ENCODE results near the gene INHBE. TPM values are rescaled to one million over a fixed set of nuclear protein-coding genes. Genes with fewer than 3 reads are reported as not detected.

Gene INHBE
- polyA plus RNA-seq, 3 donors = not detected

DNA sequence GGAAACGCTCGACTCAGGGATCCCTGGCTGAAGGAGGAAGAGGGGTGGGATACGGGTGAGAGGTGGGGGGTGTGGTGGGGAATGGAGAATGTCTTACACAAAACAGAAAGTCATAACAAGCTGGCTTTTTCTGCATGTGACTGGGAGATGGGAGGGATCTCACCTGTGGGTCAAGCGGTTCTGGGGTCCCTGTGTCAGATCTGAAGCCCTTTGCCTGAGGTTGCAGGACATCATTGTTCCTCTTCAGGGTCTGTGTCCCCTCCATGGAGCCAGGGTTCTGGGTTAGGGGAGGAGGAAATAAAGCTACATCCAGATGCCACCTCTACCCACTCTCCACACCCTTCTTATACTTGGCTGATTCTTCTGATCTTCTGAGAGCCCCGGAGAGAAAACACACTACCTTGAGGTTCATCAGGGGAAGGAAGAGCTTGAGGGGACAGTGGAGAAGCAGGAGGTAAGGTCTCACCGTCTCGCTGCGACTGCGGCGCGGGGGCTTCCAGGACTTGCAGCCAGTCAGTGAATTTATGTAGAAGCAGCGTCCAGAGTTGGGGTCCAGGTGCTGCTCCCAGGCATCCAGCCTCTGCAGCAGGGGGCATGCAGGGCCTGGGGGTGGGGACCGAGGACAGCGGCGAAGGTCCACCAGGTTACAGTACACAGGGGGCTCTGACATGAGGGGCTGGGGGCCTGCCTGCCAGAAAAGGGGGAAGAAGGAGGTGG is 22.0 kb downstream of the INHBE start:
- H2AFZ ChIP-seq (ENCODE audit: insufficient read depth, low read depth, low read length, poor library complexity, severe bottlenecking) = peak overlapping the region; percentile 72
- H3K79me2 ChIP-seq (ENCODE audit: insufficient read depth, low read length) = peaks cover 80% of the 10 kb centered on the region
- 4% methylated on average over 11 of the region's 15 CpGs for WGBS (ENCODE audit: insufficient coverage)
- peaks cover 44% of the 10 kb centered on the region for H4K20me1 ChIP-seq (ENCODE audit: insufficient read depth, low read length)
- intact Hi-C loops (cut with micrococcal nuclease) = loop anchor here (5.0 to 10.0 kb wide), 4 partner anchors 45 to 148 kb away; partner anchors contain the start of genes DCTN2 (in 2 of the 2), DDIT3 (in 1 of the 2) and MBD6 (in 1 of the 2)
- H3K4me3 Mint-ChIP-seq = peak overlapping the region; percentile 97 to 99
- H3K4me1 Mint-ChIP-seq = peaks cover 71% of the 10 kb centered on the region
- H3K27ac Mint-ChIP-seq = peak overlapping the region; percentile 86 to 97 (median 96)
- H3K27me3 Mint-ChIP-seq (ENCODE audit: low read depth in 3 of 3) = peaks cover 0 to 2% (median 0%) of the 10 kb centered on the region in 3 donors
- peak overlapping the region; percentile 89 for H3K4me2 ChIP-seq (replicated peaks; ENCODE audit: extremely low read depth, low read length, poor library complexity, severe bottlenecking)
- TF ChIP-seq, protein P1, sequence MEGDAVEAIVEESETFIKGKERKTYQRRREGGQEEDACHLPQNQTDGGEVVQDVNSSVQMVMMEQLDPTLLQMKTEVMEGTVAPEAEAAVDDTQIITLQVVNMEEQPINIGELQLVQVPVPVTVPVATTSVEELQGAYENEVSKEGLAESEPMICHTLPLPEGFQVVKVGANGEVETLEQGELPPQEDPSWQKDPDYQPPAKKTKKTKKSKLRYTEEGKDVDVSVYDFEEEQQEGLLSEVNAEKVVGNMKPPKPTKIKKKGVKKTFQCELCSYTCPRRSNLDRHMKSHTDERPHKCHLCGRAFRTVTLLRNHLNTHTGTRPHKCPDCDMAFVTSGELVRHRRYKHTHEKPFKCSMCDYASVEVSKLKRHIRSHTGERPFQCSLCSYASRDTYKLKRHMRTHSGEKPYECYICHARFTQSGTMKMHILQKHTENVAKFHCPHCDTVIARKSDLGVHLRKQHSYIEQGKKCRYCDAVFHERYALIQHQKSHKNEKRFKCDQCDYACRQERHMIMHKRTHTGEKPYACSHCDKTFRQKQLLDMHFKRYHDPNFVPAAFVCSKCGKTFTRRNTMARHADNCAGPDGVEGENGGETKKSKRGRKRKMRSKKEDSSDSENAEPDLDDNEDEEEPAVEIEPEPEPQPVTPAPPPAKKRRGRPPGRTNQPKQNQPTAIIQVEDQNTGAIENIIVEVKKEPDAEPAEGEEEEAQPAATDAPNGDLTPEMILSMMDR (IDR thresholded peaks at IDR 0.05) = no peak
- peak overlapping the region; percentile 83 for H3K9ac ChIP-seq (ENCODE audit: insufficient read depth, low read length, poor library complexity, severe bottlenecking)
- DNase-seq = no peak
- peak overlapping the region; percentile 79 to 100 (median 86) for H3K4me3 ChIP-seq (replicated peaks in 1 of 3; ENCODE audit: low read depth in 2 of 3, low read length in 3 of 3)
- peak overlapping the region; percentile 62 to 83 for H3K27ac ChIP-seq (ENCODE audit: low read depth in 1 of 2, low read length in 2 of 2)
- H3K36me3 Mint-ChIP-seq = peaks cover 33 to 46% of the 10 kb centered on the region in 2 donors
- H3K36me3 ChIP-seq (replicated peaks in 1 of 2; ENCODE audit: control insufficient read depth in 1 of 2, insufficient read depth in 2 of 2, low read length in 2 of 2) = peaks cover 27 to 34% of the 10 kb centered on the region in 2 donors
- H3K27me3 ChIP-seq (ENCODE audit: control insufficient read depth in 2 of 2, insufficient read depth in 2 of 2, low read length in 2 of 2) = no peaks in the 10 kb centered on the region
- H3K9me3 Mint-ChIP-seq = peaks cover 0 to 1% (median 0%) of the 10 kb centered on the region in 7 donors
- no peaks in the 10 kb centered on the region for H3K9me3 ChIP-seq (replicated peaks in 1 of 2; ENCODE audit: control insufficient read depth in 1 of 2, insufficient read depth in 1 of 2, low read length in 2 of 2)
- H3K4me1 ChIP-seq (ENCODE audit: control insufficient read depth in 1 of 2, insufficient read depth in 2 of 2, low read length in 2 of 2) = peaks cover 54 to 73% of the 10 kb centered on the region in 2 donors

- H3K9me3 Mint-ChIP-seq = peaks cover 0 to 1% (median 0%) of the 10 kb centered on the region in 7 donors
- Histone ChIP-seq H3K36me3 (replicated peaks in 1 of 2; ENCODE audit: control insufficient read depth in 1 of 2, insufficient read depth in 2 of 2, low read length in 2 of 2) (peaks cover 19 to 26% of the 10 kb centered on the region in 2 donors), H3K4me3 (replicated peaks in 1 of 3; ENCODE audit: low read depth in 2 of 3, low read length in 3 of 3) (peak overlapping the region; percentile 79 to 100 (median 86)), H3K9me3 (replicated peaks in 1 of 2; ENCODE audit: control insufficient read depth in 1 of 2, insufficient read depth in 1 of 2, low read length in 2 of 2) (no peaks in the 10 kb centered on the region), H3K27ac (ENCODE audit: low read depth in 1 of 2, low read length in 2 of 2) (peak overlapping the region; percentile 62 to 83), H3K4me2 (replicated peaks; ENCODE audit: extremely low read depth, low read length, poor library complexity, severe bottlenecking) (peak overlapping the region; percentile 89), H2AFZ (ENCODE audit: insufficient read depth, low read depth, low read length, poor library complexity, severe bottlenecking) (peak overlapping the region; percentile 72), H3K79me2 (ENCODE audit: insufficient read depth, low read length) (peaks cover 72% of the 10 kb centered on the region), H4K20me1 (ENCODE audit: insufficient read depth, low read length) (peaks cover 36% of the 10 kb centered on the region), H3K9ac (ENCODE audit: insufficient read depth, low read length, poor library complexity, severe bottlenecking) (peak overlapping the region; percentile 83), H3K4me1 (ENCODE audit: control insufficient read depth in 1 of 2, insufficient read depth in 2 of 2, low read length in 2 of 2) (peaks cover 48 to 73% of the 10 kb centered on the region in 2 donors), H3K27me3 (ENCODE audit: control insufficient read depth in 2 of 2, insufficient read depth in 2 of 2, low read length in 2 of 2) (no peaks in the 10 kb centered on the region)
- H3K27ac Mint-ChIP-seq = peak overlapping the region; percentile 86 to 97 (median 96)
- peaks cover 26 to 38% of the 10 kb centered on the region in 2 donors for H3K36me3 Mint-ChIP-seq
- H3K4me1 Mint-ChIP-seq = peaks cover 63% of the 10 kb centered on the region
- WGBS (ENCODE audit: insufficient coverage) = 25% methylated on average over 6 of the region's 12 CpGs
- peaks cover 0 to 2% (median 0%) of the 10 kb centered on the region in 3 donors for H3K27me3 Mint-ChIP-seq (ENCODE audit: low read depth in 3 of 3)
- TF ChIP-seq, protein P1 (IDR thresholded peaks at IDR 0.05) = no peak
- peak in 2 of 3 donors; percentile 73 to 84 for DNase-seq
- H3K4me3 Mint-ChIP-seq = peak overlapping the region; percentile 97 to 99
- intact Hi-C loops (cut with micrococcal nuclease) = loop anchor here (5.0 to 10.0 kb wide), 4 partner anchors 44 to 147 kb away; partner anchors contain the start of genes DCTN2 (in 2 of the 2), DDIT3 (in 1 of the 2) and MBD6 (in 1 of the 2)
Measured at GRCh38 chr12:57477710-57478681, 22.9 kb downstream of the INHBE start.
